ENCODE measurements around the gene CREB3L2.
A peak's percentile ranks its signal among the peaks of the same experiment; 100 is the strongest.
"Not testable (repeated sequence)": the region's sequence is repeated elsewhere in the genome, so short reads cannot be mapped to it uniquely, and the experiment has no call there.

The CREB3L2 gene

GRCh38 chr7:137975768-137976167 lies 26.1 kb downstream of the CREB3L2 start:
- no peaks in the 10 kb centered on the region for H3K27me3 ChIP-seq (ENCODE audit: control insufficient read depth, insufficient read depth, low read length, poor library complexity, severe bottlenecking)
- WGBS, 2 experiments = 83 to 88% methylated on average over 2 of the region's 2 CpGs
- H3K4me1 ChIP-seq (ENCODE audit: control insufficient read depth, insufficient read depth, low read length) = peaks cover 19% of the 10 kb centered on the region
- H3K36me3 ChIP-seq (ENCODE audit: control insufficient read depth, insufficient read depth, low read length) = no peaks in the 10 kb centered on the region
- H3K27ac ChIP-seq (ENCODE audit: insufficient read depth, low read depth, low read length, poor library complexity, severe bottlenecking) = no peak overlapping the region
- no peak overlapping the region for H3K4me3 ChIP-seq (ENCODE audit: insufficient read depth, low read depth, low read length)
- H3K9me3 ChIP-seq (ENCODE audit: control insufficient read depth, low read length) = no peaks in the 10 kb centered on the region

DNA sequence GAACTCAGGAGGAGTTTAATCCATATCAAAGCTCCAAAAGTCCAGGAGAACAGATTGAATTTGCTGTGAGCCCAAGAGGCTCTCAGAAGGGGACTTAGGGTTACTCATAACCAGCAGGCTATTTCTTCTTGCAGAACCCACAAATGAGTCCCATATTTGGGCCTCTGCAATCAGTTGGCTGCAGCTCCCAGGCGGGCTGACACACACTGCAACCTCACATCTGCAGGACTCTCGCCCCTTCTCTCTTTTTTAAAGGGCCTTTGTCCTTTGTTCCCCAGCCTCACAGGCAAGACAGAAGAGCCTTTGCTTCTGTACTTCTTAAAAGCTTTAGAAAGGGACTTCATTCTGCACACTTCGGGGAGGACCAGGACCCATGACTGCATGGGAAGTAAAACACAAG lies 26.7 kb downstream of the CREB3L2 start:
- Histone ChIP-seq H3K9me3 (ENCODE audit: control insufficient read depth, low read length) (no peaks in the 10 kb centered on the region), H3K4me1 (ENCODE audit: control insufficient read depth, insufficient read depth, low read length) (peaks cover 19% of the 10 kb centered on the region), H3K4me3 (ENCODE audit: insufficient read depth, low read depth, low read length) (no peak overlapping the region), H3K27me3 (ENCODE audit: control insufficient read depth, insufficient read depth, low read length, poor library complexity, severe bottlenecking) (no peaks in the 10 kb centered on the region), H3K27ac (ENCODE audit: insufficient read depth, low read depth, low read length, poor library complexity, severe bottlenecking) (peak overlapping the region; percentile 66), H3K36me3 (ENCODE audit: control insufficient read depth, insufficient read depth, low read length) (no peaks in the 10 kb centered on the region)
- 47% methylated on average over 3 of the region's 3 CpGs for WGBS, 2 experiments

GRCh38 chr7:137974766-137975165 lies 27.1 kb downstream of the CREB3L2 start:
- Histone ChIP-seq H3K36me3 (ENCODE audit: control insufficient read depth, insufficient read depth, low read length) (no peaks in the 10 kb centered on the region), H3K27ac (ENCODE audit: insufficient read depth, low read depth, low read length, poor library complexity, severe bottlenecking) (no peak overlapping the region), H3K4me3 (ENCODE audit: insufficient read depth, low read depth, low read length) (no peak overlapping the region), H3K4me1 (ENCODE audit: control insufficient read depth, insufficient read depth, low read length) (peaks cover 19% of the 10 kb centered on the region), H3K9me3 (ENCODE audit: control insufficient read depth, low read length) (no peaks in the 10 kb centered on the region), H3K27me3 (ENCODE audit: control insufficient read depth, insufficient read depth, low read length, poor library complexity, severe bottlenecking) (no peaks in the 10 kb centered on the region)
- 91 to 92% methylated on average over 1 of the region's 2 CpGs for WGBS, 2 experiments

- Histone ChIP-seq H3K4me3 (ENCODE audit: insufficient read depth, low read depth, low read length) (no peak overlapping the region), H3K9me3 (ENCODE audit: control insufficient read depth, low read length) (no peaks in the 10 kb centered on the region), H3K4me1 (ENCODE audit: control insufficient read depth, insufficient read depth, low read length) (peaks cover 6% of the 10 kb centered on the region), H3K27me3 (ENCODE audit: control insufficient read depth, insufficient read depth, low read length, poor library complexity, severe bottlenecking) (no peaks in the 10 kb centered on the region), H3K36me3 (ENCODE audit: control insufficient read depth, insufficient read depth, low read length) (no peaks in the 10 kb centered on the region), H3K27ac (ENCODE audit: insufficient read depth, low read depth, low read length, poor library complexity, severe bottlenecking) (no peak overlapping the region)
- WGBS, 2 experiments = 90 to 94% methylated on average over 8 of the region's 8 CpGs
These were observed 31.5 kb downstream of the CREB3L2 start for GRCh38 chr7:137970253-137970975.

DNA sequence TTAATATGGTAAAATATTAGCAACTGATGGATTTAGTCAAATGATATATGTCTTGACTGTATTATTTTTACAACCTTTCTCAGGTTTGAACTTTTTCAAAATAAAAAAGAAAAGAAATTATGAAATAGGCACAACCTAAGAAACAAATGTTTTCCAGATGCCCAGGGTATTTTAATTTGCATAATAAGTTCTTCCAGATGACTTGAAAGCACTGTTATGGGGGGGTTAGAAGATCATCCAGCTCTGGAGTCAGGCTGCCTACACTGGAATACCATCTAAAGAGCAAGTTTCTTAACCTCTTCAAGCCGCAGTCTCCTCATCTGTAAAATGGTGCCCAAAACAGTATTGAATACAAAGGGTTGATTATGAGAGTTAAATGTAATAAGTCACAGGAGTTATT lies 32.1 kb downstream of the CREB3L2 start:
- Histone ChIP-seq H3K9me3 (ENCODE audit: control insufficient read depth, low read length) (no peaks in the 10 kb centered on the region), H3K36me3 (ENCODE audit: control insufficient read depth, insufficient read depth, low read length) (no peaks in the 10 kb centered on the region), H3K27ac (ENCODE audit: insufficient read depth, low read depth, low read length, poor library complexity, severe bottlenecking) (no peak overlapping the region), H3K4me1 (ENCODE audit: control insufficient read depth, insufficient read depth, low read length) (peaks cover 4% of the 10 kb centered on the region), H3K4me3 (ENCODE audit: insufficient read depth, low read depth, low read length) (no peak overlapping the region), H3K27me3 (ENCODE audit: control insufficient read depth, insufficient read depth, low read length, poor library complexity, severe bottlenecking) (no peaks in the 10 kb centered on the region)
- WGBS, 2 experiments = 100% methylated on average over 1 of the region's 1 CpG; no CpG with 5 or more reads in 1 of the 2 experiments

DNA sequence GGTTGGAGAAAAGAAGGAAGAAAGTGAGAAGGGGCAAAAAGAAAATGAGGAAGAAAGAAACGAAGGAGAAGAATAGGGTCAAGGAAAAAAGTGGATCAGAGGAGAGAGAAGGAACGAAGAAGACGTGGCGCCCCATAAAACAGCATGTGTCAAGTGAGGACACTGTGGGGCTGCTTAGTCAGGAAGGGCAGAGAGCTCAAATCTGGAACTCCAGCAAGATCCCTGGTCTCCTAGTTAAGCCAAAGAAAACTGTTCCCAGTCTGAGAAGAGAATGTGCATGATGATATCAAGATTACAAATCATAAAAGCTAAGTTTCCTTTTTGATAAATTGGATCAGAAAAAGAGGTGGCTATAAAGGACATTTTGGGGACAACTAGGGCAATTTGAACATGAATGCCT lies 33.0 kb downstream of the CREB3L2 start:
- H3K27me3 ChIP-seq (ENCODE audit: control insufficient read depth, insufficient read depth, low read length, poor library complexity, severe bottlenecking) = no peaks in the 10 kb centered on the region
- H3K27ac ChIP-seq (ENCODE audit: insufficient read depth, low read depth, low read length, poor library complexity, severe bottlenecking) = no peak overlapping the region
- no peak overlapping the region for H3K4me3 ChIP-seq (ENCODE audit: insufficient read depth, low read depth, low read length)
- H3K9me3 ChIP-seq (ENCODE audit: control insufficient read depth, low read length) = no peaks in the 10 kb centered on the region
- H3K36me3 ChIP-seq (ENCODE audit: control insufficient read depth, insufficient read depth, low read length) = no peaks in the 10 kb centered on the region
- H3K4me1 ChIP-seq (ENCODE audit: control insufficient read depth, insufficient read depth, low read length) = peaks cover 4% of the 10 kb centered on the region
- 95 to 96% methylated on average over 4 of the region's 4 CpGs for WGBS, 2 experiments

DNA sequence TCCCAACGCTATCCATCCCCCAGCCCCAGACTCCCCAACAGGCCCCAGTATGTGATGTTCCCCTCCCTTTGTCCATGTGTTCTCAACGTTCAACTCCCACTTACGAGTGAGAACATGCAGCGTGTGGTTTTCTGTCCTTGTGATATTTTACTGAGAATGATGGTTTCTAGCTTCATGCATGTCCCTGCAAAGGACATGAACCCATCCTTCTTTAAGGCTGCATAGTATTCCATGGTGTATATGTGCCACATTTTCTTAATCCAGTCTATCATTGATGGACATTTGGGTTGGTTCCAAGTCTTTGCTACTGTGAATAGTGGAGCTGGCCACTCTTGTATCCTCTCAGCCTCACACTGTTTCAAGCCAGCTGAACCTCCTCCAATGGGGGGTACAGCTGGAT lies 33.5 kb downstream of the CREB3L2 start:
- H3K4me3 ChIP-seq (ENCODE audit: insufficient read depth, low read depth, low read length); H3K27ac ChIP-seq (ENCODE audit: insufficient read depth, low read depth, low read length, poor library complexity, severe bottlenecking); H3K9me3 ChIP-seq (ENCODE audit: control insufficient read depth, low read length); H3K27me3 ChIP-seq (ENCODE audit: control insufficient read depth, insufficient read depth, low read length, poor library complexity, severe bottlenecking); H3K36me3 ChIP-seq (ENCODE audit: control insufficient read depth, insufficient read depth, low read length); H3K4me1 ChIP-seq (ENCODE audit: control insufficient read depth, insufficient read depth, low read length): not testable (repeated sequence)
- WGBS, 2 experiments = 89% methylated on average over 4 of the region's 4 CpGs

DNA sequence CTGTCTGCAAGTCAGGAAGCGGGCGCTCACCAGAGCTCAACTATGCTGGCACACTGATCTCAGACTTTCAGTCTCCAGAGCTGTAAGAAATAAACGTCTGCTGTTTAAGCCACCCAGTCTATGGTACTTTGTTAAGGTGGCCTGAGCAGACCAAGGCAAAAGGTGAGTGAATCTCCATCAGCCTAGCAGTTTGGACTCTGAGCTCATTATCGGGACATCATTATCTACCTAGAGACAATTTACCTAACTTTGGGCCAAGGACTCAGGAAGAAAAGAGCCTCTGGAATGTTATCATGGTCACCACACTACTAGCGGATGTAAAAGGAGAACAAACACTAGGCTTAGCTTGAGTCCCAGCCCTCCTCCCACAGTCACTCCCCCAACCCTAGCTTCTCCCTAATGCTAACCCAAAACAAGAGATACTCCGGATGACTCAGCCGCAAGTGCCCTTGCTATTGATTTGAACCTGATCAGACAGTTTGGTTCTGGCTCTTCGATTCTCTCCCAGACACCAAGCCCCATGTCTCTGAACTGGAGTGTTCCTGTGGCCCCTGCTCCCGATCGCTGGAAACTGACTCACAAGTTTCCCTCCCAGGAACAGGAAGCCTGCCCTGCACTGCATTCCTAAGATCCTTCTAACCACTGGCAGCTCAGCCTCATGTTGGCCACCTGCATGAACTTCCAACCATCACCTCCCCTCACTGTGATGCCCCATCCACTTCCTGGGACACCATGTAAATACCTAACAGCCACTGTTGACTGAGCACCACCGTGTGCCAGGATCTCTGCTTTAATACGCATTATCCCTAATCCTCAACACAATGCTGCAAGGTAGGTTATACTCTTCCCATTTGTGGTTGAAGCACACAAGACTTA lies 34.5 kb downstream of the CREB3L2 start:
- Histone ChIP-seq H3K27me3 (ENCODE audit: control insufficient read depth, insufficient read depth, low read length, poor library complexity, severe bottlenecking) (no peaks in the 10 kb centered on the region), H3K36me3 (ENCODE audit: control insufficient read depth, insufficient read depth, low read length) (no peaks in the 10 kb centered on the region), H3K4me1 (ENCODE audit: control insufficient read depth, insufficient read depth, low read length) (no peaks in the 10 kb centered on the region), H3K4me3 (ENCODE audit: insufficient read depth, low read depth, low read length) (no peak overlapping the region), H3K27ac (ENCODE audit: insufficient read depth, low read depth, low read length, poor library complexity, severe bottlenecking) (no peak overlapping the region), H3K9me3 (ENCODE audit: control insufficient read depth, low read length) (no peaks in the 10 kb centered on the region)
- 86 to 89% methylated on average over 12 of the region's 12 CpGs for WGBS, 2 experiments

DNA sequence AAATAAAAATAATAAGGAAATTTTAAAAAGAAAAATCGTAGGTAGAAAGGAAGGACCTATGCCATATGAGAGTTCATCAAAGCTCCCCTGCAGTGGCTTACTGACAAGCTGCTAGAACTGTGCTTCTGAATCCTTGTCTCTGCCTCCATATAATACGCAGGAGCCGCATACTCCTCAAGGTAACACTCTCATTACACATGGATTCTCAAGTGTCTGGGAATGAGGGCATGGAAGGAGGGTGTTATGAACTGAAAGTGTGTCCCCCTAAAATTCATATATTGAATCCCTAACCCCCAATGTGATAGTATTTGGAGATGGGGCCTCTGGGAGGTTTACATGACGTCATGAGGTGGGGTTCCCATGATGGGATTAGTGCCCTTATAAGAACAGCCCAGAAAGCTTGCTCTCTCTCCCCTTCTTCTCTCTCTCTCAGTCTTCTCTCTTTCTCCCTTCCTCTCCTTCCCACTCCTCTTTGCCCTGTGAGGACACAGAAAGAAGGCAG lies 35.2 kb downstream of the CREB3L2 start:
- 95 to 96% methylated on average over 3 to 4 of the region's 4 CpGs for WGBS, 2 experiments
- H3K4me3 ChIP-seq (ENCODE audit: insufficient read depth, low read depth, low read length) = no peak overlapping the region
- H3K4me1 ChIP-seq (ENCODE audit: control insufficient read depth, insufficient read depth, low read length) = no peaks in the 10 kb centered on the region
- no peaks in the 10 kb centered on the region for H3K27me3 ChIP-seq (ENCODE audit: control insufficient read depth, insufficient read depth, low read length, poor library complexity, severe bottlenecking)
- H3K27ac ChIP-seq (ENCODE audit: insufficient read depth, low read depth, low read length, poor library complexity, severe bottlenecking) = no peak overlapping the region
- no peaks in the 10 kb centered on the region for H3K36me3 ChIP-seq (ENCODE audit: control insufficient read depth, insufficient read depth, low read length)
- no peaks in the 10 kb centered on the region for H3K9me3 ChIP-seq (ENCODE audit: control insufficient read depth, low read length)

DNA sequence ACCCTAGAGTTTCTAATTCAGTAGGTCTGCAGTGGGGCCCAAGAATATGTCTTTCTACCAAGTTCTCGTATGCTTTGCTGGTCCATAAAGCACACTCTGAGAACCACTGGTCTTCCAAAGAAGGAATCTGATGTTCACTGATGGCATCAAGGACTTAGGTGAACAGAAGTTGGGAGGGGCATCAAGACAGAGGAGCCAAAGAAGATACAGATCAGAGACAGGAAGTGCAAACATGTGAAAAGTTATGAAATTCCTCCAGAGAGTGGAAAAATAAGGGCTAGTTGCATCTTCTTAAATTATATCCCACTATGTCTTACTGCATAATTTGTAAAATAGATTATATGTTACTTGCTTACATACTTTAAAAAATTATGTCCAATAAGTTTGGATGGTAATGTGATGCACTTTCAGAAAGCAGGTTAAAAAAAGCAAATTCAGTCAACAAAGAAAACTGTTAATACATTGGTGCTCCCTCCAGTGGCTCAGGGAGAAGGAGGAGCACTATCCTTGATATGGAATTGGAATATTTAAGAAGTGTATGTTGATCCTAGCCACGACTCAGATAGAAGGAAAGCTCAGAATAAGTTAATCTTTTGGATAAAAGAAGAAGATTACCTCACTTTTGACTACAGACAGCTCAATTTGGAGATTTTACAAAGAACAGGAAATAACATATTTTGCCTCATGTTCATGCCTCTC lies 35.8 kb downstream of the CREB3L2 start:
- H3K4me1 ChIP-seq (ENCODE audit: control insufficient read depth, insufficient read depth, low read length) = no peaks in the 10 kb centered on the region
- 91 to 97% methylated on average over 2 of the region's 2 CpGs for WGBS, 2 experiments

More for the DNA sequence above, 35.8 kb downstream of the CREB3L2 start:
- Histone ChIP-seq H3K27me3 (ENCODE audit: control insufficient read depth, insufficient read depth, low read length, poor library complexity, severe bottlenecking) (no peaks in the 10 kb centered on the region), H3K36me3 (ENCODE audit: control insufficient read depth, insufficient read depth, low read length) (no peaks in the 10 kb centered on the region), H3K4me3 (ENCODE audit: insufficient read depth, low read depth, low read length) (no peak overlapping the region), H3K9me3 (ENCODE audit: control insufficient read depth, low read length) (no peaks in the 10 kb centered on the region), H3K27ac (ENCODE audit: insufficient read depth, low read depth, low read length, poor library complexity, severe bottlenecking) (no peak overlapping the region)

Measured in ectodermal cell (in vitro differentiated cells).